GM23338 (cell line): Measurements from ENCODE around the gene BPIFB2. TPM values are rescaled to one million over a fixed set of nuclear protein-coding genes. Genes with fewer than 3 reads are reported as not detected.
A peak's percentile ranks its signal among the peaks of the same experiment; 100 is the strongest.

Experiments used
- ATAC-seq: fragments of 200-7000 bp; cut with Tn5 transposase; 3 replicates; pipeline ENCODE4 v1.9.1; 2020
- DNase-seq: peaks from one replicate; pipeline ENCODE4 v3.0.0-alpha.2; 2015; ENCODE audit warnings: low spot score
- H2AFZ ChIP-seq: fragments of 200-600 bp; sonication (generic); 2 replicates; pipeline ENCODE4 v1.8.0; 2016; ENCODE audit warnings: antibody characterized with exemption, mild to moderate bottlenecking, moderate library complexity
- H3F3A ChIP-seq: fragments of 200-600 bp; sonication (generic); replicated peaks from 2 replicates; pipeline ENCODE4 v1.8.0; 2017; ENCODE audit warnings: antibody characterized with exemption, mixed run types, low read depth
- H3K27ac ChIP-seq: fragments of 200-600 bp; sonication (generic); 2 replicates; pipeline ENCODE4 v1.6.1; 2016; ENCODE audit warnings: low read depth
- H3K27me3 ChIP-seq: fragments of 200-600 bp; sonication (generic); 2 replicates; pipeline ENCODE4 v1.8.0; 2016; ENCODE audit warnings: mild to moderate bottlenecking, mixed run types, moderate library complexity; ENCODE audit not compliant: insufficient read depth
- H3K36me3 ChIP-seq: fragments of 200-600 bp; sonication (generic); 2 replicates; pipeline ENCODE4 v1.8.0; 2016; ENCODE audit warnings: mild to moderate bottlenecking; ENCODE audit not compliant: insufficient read depth
- H3K4me1 ChIP-seq: fragments of 200-600 bp; sonication (generic); 2 replicates; pipeline ENCODE4 v1.8.0; 2016; ENCODE audit warnings: mild to moderate bottlenecking, moderate library complexity; ENCODE audit not compliant: insufficient read depth
- H3K4me2 ChIP-seq: fragments of 200-600 bp; sonication (generic); 2 replicates; pipeline ENCODE4 v1.7.1; 2017; ENCODE audit warnings: mixed run types
- H3K4me3 ChIP-seq: fragments of 200-600 bp; sonication (generic); 2 replicates; pipeline ENCODE4 v1.6.1; 2016; ENCODE audit warnings: mixed run types
- H3K79me2 ChIP-seq: fragments of 200-600 bp; sonication (generic); replicated peaks from 2 replicates; pipeline ENCODE4 v1.8.0; 2017; ENCODE audit warnings: mild to moderate bottlenecking; ENCODE audit not compliant: insufficient read depth
- H3K9me2 ChIP-seq: fragments of 200-600 bp; sonication (generic); 2 replicates; pipeline ENCODE4 v1.8.0; 2017; ENCODE audit not compliant: insufficient read depth
- H4K20me1 ChIP-seq: fragments of 200-600 bp; sonication (generic); replicated peaks from 2 replicates; pipeline ENCODE4 v1.8.0; 2017; ENCODE audit warnings: mild to moderate bottlenecking; ENCODE audit not compliant: insufficient read depth
- H3K27ac Mint-ChIP-seq: 2 replicates; pipeline ENCODE4 v1.8.0; 2020; ENCODE audit warnings: inconsistent platforms, mild to moderate bottlenecking, moderate library complexity, mixed read lengths
- H3K27me3 Mint-ChIP-seq: 3 replicates; pipeline ENCODE4 v1.8.0; 2022; ENCODE audit warnings: low read depth, mild to moderate bottlenecking, moderate library complexity, mixed read lengths, inconsistent platforms; ENCODE audit not compliant: insufficient read depth, poor library complexity
- H3K36me3 Mint-ChIP-seq: 3 replicates; pipeline ENCODE4 v1.8.0; 2021; ENCODE audit warnings: low read depth, mild to moderate bottlenecking, inconsistent platforms, moderate library complexity, mixed read lengths
- H3K4me1 Mint-ChIP-seq: 3 replicates; pipeline ENCODE4 v1.8.0; 2020; ENCODE audit warnings: mild to moderate bottlenecking, inconsistent platforms, mixed read lengths
- H3K4me3 Mint-ChIP-seq: 3 replicates; pipeline ENCODE4 v1.8.0; 2021; ENCODE audit warnings: moderate library complexity, mild to moderate bottlenecking, inconsistent platforms, mixed read lengths
- H3K9me3 Mint-ChIP-seq: 3 replicates; pipeline ENCODE4 v1.8.0; 2020; ENCODE audit warnings: moderate library complexity, mild to moderate bottlenecking, inconsistent platforms, mixed read lengths
- CREB1 ChIP-seq: fragments of 250-450 bp; sonication (Bioruptor Pico); IDR thresholded peaks from 2 replicates; pipeline ENCODE4 v1.5.0; 2020; ENCODE audit warnings: low read depth, mild to moderate bottlenecking, moderate library complexity
- EZH2 ChIP-seq: fragments of 200-600 bp; sonication (generic); IDR thresholded peaks from one replicate; pipeline ENCODE4 v1.8.0; 2017; ENCODE audit warnings: antibody characterized with exemption, mild to moderate bottlenecking, low read depth; ENCODE audit not compliant: unreplicated experiment
- JUNB ChIP-seq: IDR thresholded peaks from one replicate; pipeline ENCODE4 v1.6.1; 2016; ENCODE audit warnings: antibody characterized with exemption; ENCODE audit not compliant: unreplicated experiment
- NANOG ChIP-seq: IDR thresholded peaks from 2 replicates; pipeline ENCODE4 v1.6.1; 2016; ENCODE audit warnings: antibody characterized with exemption, borderline replicate concordance
- POLR2AphosphoS5 ChIP-seq: IDR thresholded peaks from 2 replicates; pipeline ENCODE4 v1.6.1; 2016; ENCODE audit warnings: antibody characterized with exemption, low read depth
- STAT1 ChIP-seq: IDR thresholded peaks from one replicate; pipeline ENCODE4 v1.6.1; 2016; ENCODE audit warnings: antibody characterized with exemption; ENCODE audit not compliant: unreplicated experiment
- ZNF114 ChIP-seq: fragments of 250-450 bp; sonication (Bioruptor Pico); IDR thresholded peaks from 2 replicates; pipeline ENCODE4 v1.5.0; 2020; ENCODE audit warnings: mild to moderate bottlenecking, moderate library complexity
- ZNF331 ChIP-seq: fragments of 250-450 bp; sonication (Bioruptor Pico); IDR thresholded peaks from 2 replicates; pipeline ENCODE4 v1.5.0; 2020; ENCODE audit warnings: low read depth, mild to moderate bottlenecking, moderate library complexity
- polyA plus RNA-seq: library from polyadenylated mRNA; unstranded; fragments of >200 nt; fragmentation: Nextera tagmentation; extraction: Ambion mirVana; gene quantifications from 2 replicates; pipeline ENCODE4 v1.2.1, GENCODE V29; 2016
- total RNA-seq: library from RNA; depleted of rRNA; stranded (reverse); fragments of >200 nt; shearing (Covaris generic); gene quantifications from 2 replicates; pipeline ENCODE4 v1.2.3, GENCODE V29; 2014
- TF ChIP-seq, protein P1 (sequence below): IDR thresholded peaks from 2 replicates; pipeline ENCODE4 v1.6.1; 2016; ENCODE audit warnings: antibody characterized with exemption
- TF ChIP-seq, protein P2 (sequence below): fragments of 250-450 bp; sonication (Bioruptor Pico); IDR thresholded peaks from 2 replicates; pipeline ENCODE4 v1.5.0; 2020; ENCODE audit warnings: mild to moderate bottlenecking, moderate library complexity
- TF ChIP-seq, protein P3 (sequence below): IDR thresholded peaks from one replicate; pipeline ENCODE4 v1.6.1; 2018; ENCODE audit warnings: antibody characterized with exemption; ENCODE audit not compliant: unreplicated experiment
- TF ChIP-seq, protein P4 (sequence below), 2 experiments: fragments of 200-600 bp in 1 of 2; sonication (generic) in 1 of 2; conservative IDR thresholded peaks; 2 replicates each; pipeline versions ENCODE4 v1.5.1 to v1.6.1; 2016 to 2017; ENCODE audit warnings: antibody characterized with exemption in 2 of 2, low read depth in 2 of 2, mild to moderate bottlenecking in 2 of 2, moderate library complexity in 1 of 2

The BPIFB2 gene
- total and polyA plus RNA-seq, 2 experiments from 2014 or later: not detected

DNA sequence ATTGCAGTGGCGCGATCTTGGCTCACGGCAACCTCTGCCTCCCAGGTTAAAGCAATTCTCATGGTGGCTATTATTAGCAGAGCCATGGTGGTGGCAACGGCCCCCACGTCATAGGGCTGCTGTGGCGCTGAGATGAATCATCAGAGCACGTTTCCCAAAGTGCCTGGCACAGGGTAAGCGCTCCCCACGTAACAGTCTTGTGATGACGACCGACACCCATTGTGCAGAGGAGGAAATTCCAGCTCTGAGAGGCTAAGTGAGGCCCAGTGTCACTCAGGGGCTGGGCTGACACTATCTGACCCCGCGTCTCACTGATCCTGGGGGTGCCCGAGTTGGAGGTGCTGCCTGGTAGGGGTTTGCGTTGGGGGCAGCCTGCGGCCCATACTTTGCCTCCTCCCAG, 19.5 kb upstream of the BPIFB2 start:
- peak overlapping the region; percentile 56; the same call in 1 of the 2 replicates for H2AFZ ChIP-seq
- no peaks in the 10 kb centered on the region for H3K36me3 Mint-ChIP-seq
- H3K4me3 Mint-ChIP-seq: no peak overlapping the region
- H3F3A ChIP-seq: no peaks in the 10 kb centered on the region
- no peaks in the 10 kb centered on the region; the same call in 2 of the 3 replicates for H3K4me1 Mint-ChIP-seq
- ATAC-seq: no peak
- H3K4me3 ChIP-seq: no peak overlapping the region
- no peak overlapping the region for H3K27ac Mint-ChIP-seq
- H3K36me3 ChIP-seq: no peaks in the 10 kb centered on the region
- H3K4me1 ChIP-seq: no peaks in the 10 kb centered on the region
- H4K20me1 ChIP-seq: no peaks in the 10 kb centered on the region
- H3K9me2 ChIP-seq: no peaks in the 10 kb centered on the region
- H3K9me3 Mint-ChIP-seq: no peaks in the 10 kb centered on the region
- H3K27me3 ChIP-seq: no peaks in the 10 kb centered on the region
- TF ChIP-seq, protein P1, sequence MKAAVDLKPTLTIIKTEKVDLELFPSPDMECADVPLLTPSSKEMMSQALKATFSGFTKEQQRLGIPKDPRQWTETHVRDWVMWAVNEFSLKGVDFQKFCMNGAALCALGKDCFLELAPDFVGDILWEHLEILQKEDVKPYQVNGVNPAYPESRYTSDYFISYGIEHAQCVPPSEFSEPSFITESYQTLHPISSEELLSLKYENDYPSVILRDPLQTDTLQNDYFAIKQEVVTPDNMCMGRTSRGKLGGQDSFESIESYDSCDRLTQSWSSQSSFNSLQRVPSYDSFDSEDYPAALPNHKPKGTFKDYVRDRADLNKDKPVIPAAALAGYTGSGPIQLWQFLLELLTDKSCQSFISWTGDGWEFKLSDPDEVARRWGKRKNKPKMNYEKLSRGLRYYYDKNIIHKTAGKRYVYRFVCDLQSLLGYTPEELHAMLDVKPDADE: no peak
- TF ChIP-seq, protein P2, sequence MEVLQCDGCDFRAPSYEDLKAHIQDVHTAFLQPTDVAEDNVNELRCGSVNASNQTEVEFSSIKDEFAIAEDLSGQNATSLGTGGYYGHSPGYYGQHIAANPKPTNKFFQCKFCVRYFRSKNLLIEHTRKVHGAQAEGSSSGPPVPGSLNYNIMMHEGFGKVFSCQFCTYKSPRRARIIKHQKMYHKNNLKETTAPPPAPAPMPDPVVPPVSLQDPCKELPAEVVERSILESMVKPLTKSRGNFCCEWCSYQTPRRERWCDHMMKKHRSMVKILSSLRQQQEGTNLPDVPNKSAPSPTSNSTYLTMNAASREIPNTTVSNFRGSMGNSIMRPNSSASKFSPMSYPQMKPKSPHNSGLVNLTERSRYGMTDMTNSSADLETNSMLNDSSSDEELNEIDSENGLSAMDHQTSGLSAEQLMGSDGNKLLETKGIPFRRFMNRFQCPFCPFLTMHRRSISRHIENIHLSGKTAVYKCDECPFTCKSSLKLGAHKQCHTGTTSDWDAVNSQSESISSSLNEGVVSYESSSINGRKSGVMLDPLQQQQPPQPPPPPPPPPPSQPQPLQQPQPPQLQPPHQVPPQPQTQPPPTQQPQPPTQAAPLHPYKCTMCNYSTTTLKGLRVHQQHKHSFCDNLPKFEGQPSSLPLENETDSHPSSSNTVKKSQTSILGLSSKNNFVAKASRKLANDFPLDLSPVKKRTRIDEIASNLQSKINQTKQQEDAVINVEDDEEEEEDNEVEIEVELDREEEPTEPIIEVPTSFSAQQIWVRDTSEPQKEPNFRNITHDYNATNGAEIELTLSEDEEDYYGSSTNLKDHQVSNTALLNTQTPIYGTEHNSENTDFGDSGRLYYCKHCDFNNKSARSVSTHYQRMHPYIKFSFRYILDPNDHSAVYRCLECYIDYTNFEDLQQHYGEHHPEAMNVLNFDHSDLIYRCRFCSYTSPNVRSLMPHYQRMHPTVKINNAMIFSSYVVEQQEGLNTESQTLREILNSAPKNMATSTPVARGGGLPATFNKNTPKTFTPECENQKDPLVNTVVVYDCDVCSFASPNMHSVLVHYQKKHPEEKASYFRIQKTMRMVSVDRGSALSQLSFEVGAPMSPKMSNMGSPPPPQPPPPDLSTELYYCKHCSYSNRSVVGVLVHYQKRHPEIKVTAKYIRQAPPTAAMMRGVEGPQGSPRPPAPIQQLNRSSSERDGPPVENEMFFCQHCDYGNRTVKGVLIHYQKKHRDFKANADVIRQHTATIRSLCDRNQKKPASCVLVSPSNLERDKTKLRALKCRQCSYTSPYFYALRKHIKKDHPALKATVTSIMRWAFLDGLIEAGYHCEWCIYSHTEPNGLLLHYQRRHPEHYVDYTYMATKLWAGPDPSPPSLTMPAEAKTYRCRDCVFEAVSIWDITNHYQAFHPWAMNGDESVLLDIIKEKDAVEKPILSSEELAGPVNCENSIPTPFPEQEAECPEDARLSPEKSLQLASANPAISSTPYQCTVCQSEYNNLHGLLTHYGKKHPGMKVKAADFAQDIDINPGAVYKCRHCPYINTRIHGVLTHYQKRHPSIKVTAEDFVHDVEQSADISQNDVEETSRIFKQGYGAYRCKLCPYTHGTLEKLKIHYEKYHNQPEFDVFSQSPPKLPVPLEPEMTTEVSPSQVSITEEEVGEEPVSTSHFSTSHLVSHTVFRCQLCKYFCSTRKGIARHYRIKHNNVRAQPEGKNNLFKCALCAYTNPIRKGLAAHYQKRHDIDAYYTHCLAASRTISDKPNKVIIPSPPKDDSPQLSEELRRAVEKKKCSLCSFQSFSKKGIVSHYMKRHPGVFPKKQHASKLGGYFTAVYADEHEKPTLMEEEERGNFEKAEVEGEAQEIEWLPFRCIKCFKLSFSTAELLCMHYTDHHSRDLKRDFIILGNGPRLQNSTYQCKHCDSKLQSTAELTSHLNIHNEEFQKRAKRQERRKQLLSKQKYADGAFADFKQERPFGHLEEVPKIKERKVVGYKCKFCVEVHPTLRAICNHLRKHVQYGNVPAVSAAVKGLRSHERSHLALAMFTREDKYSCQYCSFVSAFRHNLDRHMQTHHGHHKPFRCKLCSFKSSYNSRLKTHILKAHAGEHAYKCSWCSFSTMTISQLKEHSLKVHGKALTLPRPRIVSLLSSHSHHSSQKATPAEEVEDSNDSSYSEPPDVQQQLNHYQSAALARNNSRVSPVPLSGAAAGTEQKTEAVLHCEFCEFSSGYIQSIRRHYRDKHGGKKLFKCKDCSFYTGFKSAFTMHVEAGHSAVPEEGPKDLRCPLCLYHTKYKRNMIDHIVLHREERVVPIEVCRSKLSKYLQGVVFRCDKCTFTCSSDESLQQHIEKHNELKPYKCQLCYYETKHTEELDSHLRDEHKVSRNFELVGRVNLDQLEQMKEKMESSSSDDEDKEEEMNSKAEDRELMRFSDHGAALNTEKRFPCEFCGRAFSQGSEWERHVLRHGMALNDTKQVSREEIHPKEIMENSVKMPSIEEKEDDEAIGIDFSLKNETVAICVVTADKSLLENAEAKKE (CRISPR knock-in tag): no peak
- no peak for TF ChIP-seq JUNB
- TF ChIP-seq ZNF331 (CRISPR knock-in tag): no peak
- TF ChIP-seq, protein P3, sequence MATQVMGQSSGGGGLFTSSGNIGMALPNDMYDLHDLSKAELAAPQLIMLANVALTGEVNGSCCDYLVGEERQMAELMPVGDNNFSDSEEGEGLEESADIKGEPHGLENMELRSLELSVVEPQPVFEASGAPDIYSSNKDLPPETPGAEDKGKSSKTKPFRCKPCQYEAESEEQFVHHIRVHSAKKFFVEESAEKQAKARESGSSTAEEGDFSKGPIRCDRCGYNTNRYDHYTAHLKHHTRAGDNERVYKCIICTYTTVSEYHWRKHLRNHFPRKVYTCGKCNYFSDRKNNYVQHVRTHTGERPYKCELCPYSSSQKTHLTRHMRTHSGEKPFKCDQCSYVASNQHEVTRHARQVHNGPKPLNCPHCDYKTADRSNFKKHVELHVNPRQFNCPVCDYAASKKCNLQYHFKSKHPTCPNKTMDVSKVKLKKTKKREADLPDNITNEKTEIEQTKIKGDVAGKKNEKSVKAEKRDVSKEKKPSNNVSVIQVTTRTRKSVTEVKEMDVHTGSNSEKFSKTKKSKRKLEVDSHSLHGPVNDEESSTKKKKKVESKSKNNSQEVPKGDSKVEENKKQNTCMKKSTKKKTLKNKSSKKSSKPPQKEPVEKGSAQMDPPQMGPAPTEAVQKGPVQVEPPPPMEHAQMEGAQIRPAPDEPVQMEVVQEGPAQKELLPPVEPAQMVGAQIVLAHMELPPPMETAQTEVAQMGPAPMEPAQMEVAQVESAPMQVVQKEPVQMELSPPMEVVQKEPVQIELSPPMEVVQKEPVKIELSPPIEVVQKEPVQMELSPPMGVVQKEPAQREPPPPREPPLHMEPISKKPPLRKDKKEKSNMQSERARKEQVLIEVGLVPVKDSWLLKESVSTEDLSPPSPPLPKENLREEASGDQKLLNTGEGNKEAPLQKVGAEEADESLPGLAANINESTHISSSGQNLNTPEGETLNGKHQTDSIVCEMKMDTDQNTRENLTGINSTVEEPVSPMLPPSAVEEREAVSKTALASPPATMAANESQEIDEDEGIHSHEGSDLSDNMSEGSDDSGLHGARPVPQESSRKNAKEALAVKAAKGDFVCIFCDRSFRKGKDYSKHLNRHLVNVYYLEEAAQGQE: no peak
- TF ChIP-seq STAT1: no peak
- TF ChIP-seq, protein P4, sequence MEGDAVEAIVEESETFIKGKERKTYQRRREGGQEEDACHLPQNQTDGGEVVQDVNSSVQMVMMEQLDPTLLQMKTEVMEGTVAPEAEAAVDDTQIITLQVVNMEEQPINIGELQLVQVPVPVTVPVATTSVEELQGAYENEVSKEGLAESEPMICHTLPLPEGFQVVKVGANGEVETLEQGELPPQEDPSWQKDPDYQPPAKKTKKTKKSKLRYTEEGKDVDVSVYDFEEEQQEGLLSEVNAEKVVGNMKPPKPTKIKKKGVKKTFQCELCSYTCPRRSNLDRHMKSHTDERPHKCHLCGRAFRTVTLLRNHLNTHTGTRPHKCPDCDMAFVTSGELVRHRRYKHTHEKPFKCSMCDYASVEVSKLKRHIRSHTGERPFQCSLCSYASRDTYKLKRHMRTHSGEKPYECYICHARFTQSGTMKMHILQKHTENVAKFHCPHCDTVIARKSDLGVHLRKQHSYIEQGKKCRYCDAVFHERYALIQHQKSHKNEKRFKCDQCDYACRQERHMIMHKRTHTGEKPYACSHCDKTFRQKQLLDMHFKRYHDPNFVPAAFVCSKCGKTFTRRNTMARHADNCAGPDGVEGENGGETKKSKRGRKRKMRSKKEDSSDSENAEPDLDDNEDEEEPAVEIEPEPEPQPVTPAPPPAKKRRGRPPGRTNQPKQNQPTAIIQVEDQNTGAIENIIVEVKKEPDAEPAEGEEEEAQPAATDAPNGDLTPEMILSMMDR (conservative IDR thresholded peaks at IDR 0.05; ENCODE audit: low read depth in 2 of 2): no peak
- no peak for TF ChIP-seq ZNF114 (CRISPR knock-in tag)
- TF ChIP-seq EZH2: no peak
- TF ChIP-seq NANOG: no peak
- TF ChIP-seq POLR2AphosphoS5: no peak
- TF ChIP-seq CREB1: no peak
- H3K79me2 ChIP-seq: no peaks in the 10 kb centered on the region
- no peak overlapping the region for H3K4me2 ChIP-seq
- peaks cover 6% of the 10 kb centered on the region for H3K27me3 Mint-ChIP-seq
- no peak overlapping the region for H3K27ac ChIP-seq
- no peak for DNase-seq
